ENCODE results near the gene CGNL1. TPM values are rescaled to one million over a fixed set of nuclear protein-coding genes. Genes with fewer than 3 reads are reported as not detected.

Gene CGNL1
- total RNA-seq, 4 donors from 2014 or later, result 9.6 to 21.3 (median 13.1) TPM

GRCh38 chr15:57500256-57500655, 124.0 kb downstream of the CGNL1 start:
- H3K27me3 ChIP-seq, result no peaks in the 10 kb centered on the region
- H3K27ac ChIP-seq (replicated peaks in 1 of 4), result no peak overlapping the region
- H3K36me3 ChIP-seq, result no peaks in the 10 kb centered on the region
- 85% methylated on average over 10 of the region's 10 CpGs for WGBS
- intact Hi-C loops (cut with DNase I), result no loop called here
- DNase-seq (ENCODE audit: extremely low spot score), result no peak
- H3K4me1 ChIP-seq, result peaks cover 0 to 23% (median 18%) of the 10 kb centered on the region in 4 donors
- H3K9me3 ChIP-seq, result no peaks in the 10 kb centered on the region
- TF ChIP-seq POLR2AphosphoS5 (IDR thresholded peaks at IDR 0.05) (no peak), POLR2A (IDR thresholded peaks at IDR 0.05; ENCODE audit: low read depth) (no peak), EP300 (IDR thresholded peaks at IDR 0.05) (no peak), CTCF (IDR thresholded peaks at IDR 0.05) (no peak)
- H3K4me3 ChIP-seq, result no peak overlapping the region

GRCh38 chr15:57500979-57501576, 124.8 kb downstream of the CGNL1 start:
- intact Hi-C loops (cut with DNase I), result no loop called here
- TF ChIP-seq EP300 (IDR thresholded peaks at IDR 0.05) (no peak), POLR2A (IDR thresholded peaks at IDR 0.05; ENCODE audit: low read depth) (no peak), POLR2AphosphoS5 (IDR thresholded peaks at IDR 0.05) (no peak), CTCF (IDR thresholded peaks at IDR 0.05) (no peak)
- Histone ChIP-seq H3K36me3 (no peaks in the 10 kb centered on the region), H3K9me3 (no peaks in the 10 kb centered on the region), H3K4me1 (peaks cover 2 to 25% (median 18%) of the 10 kb centered on the region in 4 donors), H3K27me3 (no peaks in the 10 kb centered on the region), H3K27ac (replicated peaks in 1 of 4) (no peak overlapping the region), H3K4me3 (no peak overlapping the region)
- WGBS, result 92% methylated on average over 6 of the region's 6 CpGs
- DNase-seq (ENCODE audit: extremely low spot score), result no peak

GRCh38 chr15:57502116-57502515, 125.8 kb downstream of the CGNL1 start:
- Histone ChIP-seq H3K4me3 (no peak overlapping the region), H3K4me1 (peaks cover 6 to 31% (median 13%) of the 10 kb centered on the region in 4 donors), H3K27me3 (no peaks in the 10 kb centered on the region), H3K27ac (replicated peaks in 1 of 4) (no peak overlapping the region), H3K9me3 (no peaks in the 10 kb centered on the region), H3K36me3 (no peaks in the 10 kb centered on the region)
- DNase-seq (ENCODE audit: extremely low spot score), result no peak
- intact Hi-C loops (cut with DNase I), result no loop called here
- TF ChIP-seq POLR2A (IDR thresholded peaks at IDR 0.05; ENCODE audit: low read depth) (no peak), EP300 (IDR thresholded peaks at IDR 0.05) (no peak), CTCF (IDR thresholded peaks at IDR 0.05) (no peak), POLR2AphosphoS5 (IDR thresholded peaks at IDR 0.05) (no peak)
- WGBS, result 50% methylated on average over 2 of the region's 2 CpGs

DNA sequence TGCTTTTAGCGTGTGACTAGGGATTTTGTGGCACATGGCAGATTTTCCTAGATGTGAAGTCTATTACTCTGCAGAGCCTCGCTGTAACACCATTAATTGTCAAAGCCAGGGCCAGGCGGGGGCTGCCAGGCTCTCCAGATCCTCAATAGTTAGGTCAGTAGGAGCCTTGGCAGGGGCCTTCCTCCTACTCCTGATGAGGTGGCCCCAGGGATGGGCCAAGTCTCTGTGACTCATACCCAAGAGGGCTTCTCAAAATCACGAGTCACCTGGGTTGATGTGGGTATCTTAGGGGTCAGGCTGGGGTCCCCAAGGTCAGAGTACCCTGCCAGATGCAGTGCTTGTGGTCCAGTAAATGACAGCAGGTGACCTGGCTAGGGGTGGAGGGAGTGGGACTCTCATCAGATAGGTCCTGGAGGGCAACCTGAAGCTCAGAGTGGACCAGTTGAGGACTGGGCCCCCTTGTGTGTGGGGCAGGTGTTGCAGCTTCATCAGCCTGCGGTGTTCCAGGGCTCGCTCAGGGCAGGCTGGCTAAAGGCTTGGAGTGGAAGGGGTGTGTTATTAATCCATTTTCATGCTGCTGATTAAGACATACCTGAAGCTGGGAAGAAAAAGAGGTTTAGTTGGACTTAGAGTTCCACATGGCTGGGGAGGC, 126.9 kb downstream of the CGNL1 start:
- no peaks in the 10 kb centered on the region for H3K9me3 ChIP-seq
- no peak overlapping the region for H3K27ac ChIP-seq (replicated peaks in 1 of 4)
- H3K4me1 ChIP-seq, result peaks cover 6 to 26% (median 7%) of the 10 kb centered on the region in 4 donors
- H3K36me3 ChIP-seq, result no peaks in the 10 kb centered on the region
- 98% methylated on average over 5 of the region's 6 CpGs for WGBS
- no peak overlapping the region for H3K4me3 ChIP-seq
- TF ChIP-seq POLR2AphosphoS5 (IDR thresholded peaks at IDR 0.05) (no peak), POLR2A (IDR thresholded peaks at IDR 0.05; ENCODE audit: low read depth) (no peak), EP300 (IDR thresholded peaks at IDR 0.05) (no peak), CTCF (IDR thresholded peaks at IDR 0.05) (no peak)
- DNase-seq (ENCODE audit: extremely low spot score), result no peak
- no peaks in the 10 kb centered on the region for H3K27me3 ChIP-seq
- intact Hi-C loops (cut with DNase I), result no loop called here

Data from esophagus muscularis mucosa (tissue), 4 donors.